Osteoblast (primary cell): ENCODE measurements around the gene ADGRB3. TPM values are rescaled to one million over a fixed set of nuclear protein-coding genes. Genes with fewer than 3 reads are reported as not detected.

Experiments used
- DNase-seq: peaks from one replicate; pipeline ENCODE4 v3.0.0; 2011; ENCODE audit warnings: low spot score, mixed read lengths; ENCODE audit not compliant: insufficient read length; ENCODE audit errors: missing footprints
- H2AFZ ChIP-seq: 2 replicates; pipeline ENCODE4 v1.6.0; 2011; ENCODE audit warnings: mild to moderate bottlenecking, low read length
- H3K27ac ChIP-seq: 2 replicates; pipeline ENCODE4 v1.5.1; 2011; ENCODE audit warnings: mild to moderate bottlenecking, low read depth, low read length, moderate library complexity
- H3K27me3 ChIP-seq: 2 replicates; pipeline ENCODE4 v1.6.0; 2012; ENCODE audit warnings: mild to moderate bottlenecking, control low read depth, inconsistent platforms, low read length, moderate library complexity; ENCODE audit not compliant: insufficient read depth
- H3K36me3 ChIP-seq: 2 replicates; pipeline ENCODE4 v1.5.1; 2011; ENCODE audit warnings: mild to moderate bottlenecking, low read length, control low read depth, moderate library complexity; ENCODE audit not compliant: insufficient read depth
- H3K4me1 ChIP-seq: 2 replicates; pipeline ENCODE4 v1.5.1; 2011; ENCODE audit warnings: mild to moderate bottlenecking, low read length, control low read depth, moderate library complexity; ENCODE audit not compliant: insufficient read depth
- H3K4me2 ChIP-seq: 2 replicates; pipeline ENCODE4 v1.6.0; 2011; ENCODE audit warnings: mild to moderate bottlenecking, low read length; ENCODE audit not compliant: insufficient read depth
- H3K4me3 ChIP-seq: fragments of 200-600 bp; sonication (generic); 3 replicates; pipeline ENCODE4 v1.5.1; 2012; ENCODE audit warnings: mild to moderate bottlenecking, low read length, inconsistent platforms; ENCODE audit not compliant: insufficient read depth
- H3K79me2 ChIP-seq: 2 replicates; pipeline ENCODE4 v1.6.0; 2012; ENCODE audit warnings: mild to moderate bottlenecking, low read length, control low read depth, inconsistent platforms; ENCODE audit not compliant: insufficient read depth
- H3K9me3 ChIP-seq: 2 replicates; pipeline ENCODE4 v1.5.1; 2011; ENCODE audit warnings: low read depth, low read length, control low read depth
- H4K20me1 ChIP-seq: 2 replicates; pipeline ENCODE4 v1.6.0; 2012; ENCODE audit warnings: mild to moderate bottlenecking, low read length, control low read depth; ENCODE audit not compliant: insufficient read depth
- CTCF ChIP-seq: IDR thresholded peaks from 2 replicates; pipeline ENCODE4 v1.5.1; 2011; ENCODE audit warnings: mild to moderate bottlenecking, low read depth, low read length, moderate library complexity; ENCODE audit errors: extremely low read depth
- total RNA-seq: library from RNA; depleted of rRNA; stranded (reverse); fragments of >200 nt; gene quantifications from 2 replicates; pipeline ENCODE4 v1.2.3, GENCODE V29; 2012

The ADGRB3 gene
- total RNA-seq, 1 donor = not detected

DNA sequence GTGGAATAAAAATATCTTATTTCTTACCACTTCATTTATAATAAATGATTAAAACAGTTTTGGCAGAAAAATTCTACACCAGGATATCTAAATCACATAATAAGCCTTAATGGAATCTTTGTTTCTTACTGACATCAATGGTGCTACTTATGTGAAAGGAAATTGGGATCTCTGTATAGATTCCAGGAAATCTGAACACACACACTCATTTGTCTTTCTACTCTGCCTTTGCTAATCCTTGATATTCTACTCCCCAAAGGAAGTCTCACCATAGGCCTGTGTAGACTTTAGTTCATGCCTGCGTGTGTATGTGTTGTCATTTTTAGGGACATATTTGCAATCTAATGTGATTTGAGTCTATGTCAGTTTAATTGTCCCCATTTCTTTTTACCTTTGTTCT lies 7.9 kb downstream of the ADGRB3 start:
- no peaks in the 10 kb centered on the region for H4K20me1 ChIP-seq
- no peaks in the 10 kb centered on the region for H3K27me3 ChIP-seq
- H3K4me2 ChIP-seq = no peak overlapping the region
- H3K9me3 ChIP-seq = no peaks in the 10 kb centered on the region
- DNase-seq = no peak
- no peak for TF ChIP-seq CTCF
- no peak overlapping the region for H3K4me3 ChIP-seq
- H3K27ac ChIP-seq = no peak overlapping the region
- no peak overlapping the region for H2AFZ ChIP-seq
- H3K4me1 ChIP-seq = no peaks in the 10 kb centered on the region
- no peaks in the 10 kb centered on the region for H3K36me3 ChIP-seq
- no peaks in the 10 kb centered on the region for H3K79me2 ChIP-seq

GRCh38 chr6:68649669-68650068 lies 14.6 kb downstream of the ADGRB3 start:
- no peaks in the 10 kb centered on the region for H3K79me2 ChIP-seq
- TF ChIP-seq CTCF = no peak

GRCh38 chr6:68650142-68650541 lies 15.1 kb downstream of the ADGRB3 start:
- H3K4me3 ChIP-seq = no peak overlapping the region

More at GRCh38 chr6:68649669-68650068, 14.6 kb downstream of the ADGRB3 start:
- no peak overlapping the region for H2AFZ ChIP-seq
- no peaks in the 10 kb centered on the region for H4K20me1 ChIP-seq
- H3K27ac ChIP-seq = no peak overlapping the region
- H3K9me3 ChIP-seq = no peaks in the 10 kb centered on the region
- no peaks in the 10 kb centered on the region for H3K27me3 ChIP-seq
- no peak overlapping the region for H3K4me2 ChIP-seq
- no peaks in the 10 kb centered on the region for H3K4me1 ChIP-seq
- H3K4me3 ChIP-seq = no peak overlapping the region
- DNase-seq = no peak
- no peaks in the 10 kb centered on the region for H3K36me3 ChIP-seq

More at GRCh38 chr6:68650142-68650541, 15.1 kb downstream of the ADGRB3 start:
- no peak for TF ChIP-seq CTCF
- no peaks in the 10 kb centered on the region for H3K4me1 ChIP-seq
- no peak overlapping the region for H3K27ac ChIP-seq
- no peaks in the 10 kb centered on the region for H3K27me3 ChIP-seq
- no peaks in the 10 kb centered on the region for H3K9me3 ChIP-seq
- no peak overlapping the region for H2AFZ ChIP-seq
- H3K36me3 ChIP-seq = no peaks in the 10 kb centered on the region
- no peak for DNase-seq
- no peaks in the 10 kb centered on the region for H4K20me1 ChIP-seq
- no peaks in the 10 kb centered on the region for H3K79me2 ChIP-seq
- H3K4me2 ChIP-seq = no peak overlapping the region
